SK-N-MC (cell line): ENCODE measurements around the gene STK31.

Experiments
- EZH2 ChIP-seq: fragments of 200-600 bp; sonication (generic); IDR thresholded peaks from one replicate; pipeline ENCODE4 v1.6.1; 2017; ENCODE audit warnings: antibody characterized with exemption
- FOXP2 ChIP-seq: optimal IDR thresholded peaks from 2 replicates; pipeline ENCODE3; 2011; ENCODE audit warnings: mild to moderate bottlenecking, moderate library complexity; ENCODE audit not compliant: insufficient read depth; ENCODE audit errors: extremely low read length, control extremely low read depth
- POLR2AphosphoS5 ChIP-seq: IDR thresholded peaks from 2 replicates; pipeline ENCODE4 v1.6.1; 2012; ENCODE audit warnings: mild to moderate bottlenecking, low read depth, low read length, borderline replicate concordance

DNA sequence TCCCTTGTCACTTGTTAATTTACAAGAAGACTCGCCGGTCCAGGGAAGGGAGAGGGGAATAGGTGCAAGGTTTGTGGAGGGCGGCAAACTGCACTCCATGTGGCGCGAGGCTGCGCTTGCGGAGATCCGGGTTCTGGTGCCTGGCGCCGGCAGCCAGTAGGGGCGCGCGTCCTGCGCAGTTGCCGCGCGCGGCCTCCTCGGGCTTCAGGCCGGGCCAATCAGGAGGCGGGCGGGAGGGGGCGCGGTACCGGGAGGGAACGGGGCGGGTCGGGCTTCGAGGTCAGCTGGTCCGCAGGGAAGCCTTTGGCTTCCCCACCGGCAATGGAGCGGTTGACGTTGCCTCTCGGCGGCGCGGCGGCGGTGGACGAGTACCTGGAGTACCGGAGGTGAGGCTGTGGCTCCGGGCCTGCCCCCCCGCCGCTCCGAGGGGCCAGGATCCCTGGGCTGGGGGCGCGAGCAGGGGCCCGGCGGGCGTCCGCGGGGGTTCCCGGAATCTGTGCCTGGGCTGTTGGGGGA lies 30.1 kb upstream of the STK31 start, which contains the start of gene FAM221A:
- TF ChIP-seq POLR2AphosphoS5 (no peak), EZH2 (no peak), FOXP2 (no peak)
